Measurements from ENCODE around the gene RBM22.
A peak's percentile ranks its signal among the peaks of the same experiment; 100 is the strongest.
"Not testable (repeated sequence)": the region's sequence is repeated elsewhere in the genome, so short reads cannot be mapped to it uniquely, and the experiment has no call there.

Gene RBM22

GRCh38 chr5:150700594-150701377 is at the start of gene RBM22:
RBM22 (minus strand) TSS chr5:150701062; CDS start chr5:150700985, 77 bp downstream.
- peak; percentile 85 for DNase-seq (ENCODE audit: low read depth)

DNA sequence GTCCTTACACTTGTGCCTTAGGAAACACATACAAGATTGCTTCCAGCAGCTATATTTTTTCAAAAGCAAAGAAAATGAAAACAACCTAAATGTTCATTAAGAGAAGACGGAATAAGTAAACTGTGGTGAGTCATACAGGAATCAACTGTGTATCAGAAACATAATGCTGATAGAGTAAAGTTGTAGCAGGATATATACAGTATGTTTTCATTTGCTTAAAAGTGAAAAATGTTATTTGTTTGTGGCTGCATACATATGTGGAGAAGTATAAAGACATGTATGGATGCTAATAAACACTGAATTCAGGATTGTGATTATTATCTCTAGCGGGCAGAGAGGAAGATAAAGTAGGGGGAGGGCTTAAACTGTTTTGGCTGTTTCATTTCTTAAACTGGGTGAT is 49.6 kb upstream of the RBM22 start:
- no peak for DNase-seq (ENCODE audit: low read depth)

- not testable (repeated sequence) for DNase-seq (ENCODE audit: low read depth)
Measured at GRCh38 chr5:150743142-150743488, 42.3 kb upstream of the RBM22 start.

- not testable (repeated sequence) for DNase-seq (ENCODE audit: low read depth)
Measured at GRCh38 chr5:150742455-150743141, 41.7 kb upstream of the RBM22 start.

DNA sequence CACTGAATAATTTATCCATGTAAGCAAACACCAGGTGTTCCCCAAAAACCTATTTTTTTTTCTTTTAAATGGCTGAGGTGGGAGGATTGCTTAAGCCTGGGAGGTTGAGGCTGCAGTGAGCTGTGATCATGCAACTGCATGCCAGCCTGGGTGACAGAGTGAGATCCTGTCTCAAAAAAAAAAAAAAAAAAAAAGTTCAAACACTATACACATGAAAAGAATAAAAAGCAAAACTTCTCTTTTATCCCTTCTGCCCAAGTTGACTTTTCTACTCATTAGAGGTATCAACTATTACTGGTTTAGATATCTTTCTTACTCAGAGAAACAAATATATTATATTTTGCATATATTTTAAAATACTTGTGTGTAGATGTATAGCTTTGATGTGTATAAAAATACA is 40.1 kb upstream of the RBM22 start:
- no peak for DNase-seq (ENCODE audit: low read depth)

- DNase-seq (ENCODE audit: low read depth), result no peak
Measured at GRCh38 chr5:150738862-150739261, 38.0 kb upstream of the RBM22 start.

- no peak for DNase-seq (ENCODE audit: low read depth)
Measured at GRCh38 chr5:150734579-150735384, 33.9 kb upstream of the RBM22 start.

DNA sequence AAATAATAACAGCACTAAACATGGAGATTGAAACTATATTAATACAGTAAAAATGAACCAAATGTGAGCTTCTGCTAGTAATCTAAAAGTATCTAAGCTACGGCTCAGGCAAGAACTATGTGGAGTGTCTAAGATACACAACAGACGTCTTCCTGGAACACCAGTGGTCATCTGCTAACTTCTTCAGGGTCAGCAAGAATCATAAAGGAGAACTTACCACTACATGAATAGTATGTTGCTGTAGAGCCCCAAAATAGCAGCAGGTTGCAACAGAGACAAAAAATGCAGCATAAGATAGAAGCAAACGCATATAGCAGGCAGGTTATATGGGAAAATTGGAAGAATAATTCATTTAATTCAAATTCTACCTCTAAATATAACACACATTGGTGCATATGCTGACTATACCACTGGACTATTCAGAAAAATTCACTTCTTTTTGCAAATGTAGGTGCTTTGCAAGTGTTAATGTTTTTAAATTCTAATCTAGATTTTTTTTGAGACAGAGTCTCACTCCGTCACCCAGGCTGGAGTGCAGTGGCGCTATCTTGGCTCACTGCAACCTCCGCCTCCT is 30.9 kb upstream of the RBM22 start:
- DNase-seq (ENCODE audit: low read depth), result no peak

GRCh38 chr5:150729859-150730258 is 29.0 kb upstream of the RBM22 start:
- no peak for DNase-seq (ENCODE audit: low read depth)

GRCh38 chr5:150723845-150724244 is 23.0 kb upstream of the RBM22 start:
- no peak for DNase-seq (ENCODE audit: low read depth)

DNA sequence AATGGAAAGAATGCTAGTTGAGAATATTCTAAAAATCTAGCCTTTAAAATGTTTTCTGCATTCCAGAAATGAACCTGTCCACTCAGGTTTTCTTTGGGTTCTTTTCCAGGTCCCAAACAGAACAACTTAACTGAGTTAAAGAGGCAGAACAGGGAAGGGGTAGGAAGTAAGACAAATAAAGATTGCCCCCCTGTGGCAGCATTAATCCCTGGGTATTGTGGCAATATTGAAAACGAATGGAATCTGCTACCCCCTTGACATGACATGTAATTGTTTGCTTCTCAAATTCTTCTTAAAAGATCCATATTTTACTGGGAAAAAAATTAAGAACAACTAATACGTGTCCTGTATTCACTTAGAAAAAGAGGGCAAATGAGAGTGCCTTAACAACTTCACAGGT is 9.3 kb upstream of the RBM22 start:
- DNase-seq (ENCODE audit: low read depth), result no peak

- DNase-seq (ENCODE audit: low read depth), result no peak
Measured at GRCh38 chr5:150706776-150707390, 6.0 kb upstream of the RBM22 start.

GRCh38 chr5:150703762-150704161 is 2.9 kb upstream of the RBM22 start:
- DNase-seq (ENCODE audit: low read depth), result no peak

GRCh38 chr5:150700246-150700593 is 642 bp downstream of the RBM22 start:
- DNase-seq (ENCODE audit: low read depth), result no peak

DNA sequence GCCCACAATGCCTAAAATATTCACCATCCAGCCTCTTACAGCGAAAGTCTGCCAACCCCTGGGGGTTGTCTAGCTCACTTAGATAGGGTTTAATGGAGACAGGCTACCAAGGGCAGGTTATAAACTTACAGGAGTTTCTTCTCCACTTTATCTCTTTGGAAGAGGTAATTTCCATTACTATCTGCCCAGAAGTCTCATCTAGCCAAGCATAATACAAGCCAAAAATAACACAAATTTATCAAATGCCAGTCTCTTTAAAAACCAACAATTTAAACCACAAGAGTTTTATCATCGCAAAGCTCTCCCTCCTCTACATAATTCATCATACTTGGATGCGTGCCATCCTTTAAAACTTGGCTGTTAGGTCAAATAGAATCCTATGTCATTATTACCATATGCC is 6.2 kb downstream of the RBM22 start:
- DNase-seq (ENCODE audit: low read depth), result no peak

DNA sequence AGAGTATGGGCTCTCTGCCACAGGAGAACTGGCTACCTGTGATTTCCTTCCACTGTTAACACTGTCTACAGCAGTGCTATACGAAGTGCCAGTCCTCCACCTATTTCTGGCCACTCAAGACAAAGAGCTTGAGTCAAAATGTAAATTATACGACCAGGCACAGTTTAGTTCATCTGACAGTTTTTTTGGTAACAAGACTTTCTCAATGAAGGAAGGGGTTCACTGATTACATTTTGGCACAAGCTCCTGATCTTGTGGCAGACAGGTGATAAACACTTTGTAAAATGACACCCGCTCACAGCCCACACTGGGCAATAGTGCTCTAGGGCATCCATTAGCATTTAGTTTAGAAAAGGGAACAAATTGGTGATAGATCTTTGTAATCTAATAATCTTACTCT is 8.6 kb downstream of the RBM22 start:
- DNase-seq (ENCODE audit: low read depth), result no peak

DNA sequence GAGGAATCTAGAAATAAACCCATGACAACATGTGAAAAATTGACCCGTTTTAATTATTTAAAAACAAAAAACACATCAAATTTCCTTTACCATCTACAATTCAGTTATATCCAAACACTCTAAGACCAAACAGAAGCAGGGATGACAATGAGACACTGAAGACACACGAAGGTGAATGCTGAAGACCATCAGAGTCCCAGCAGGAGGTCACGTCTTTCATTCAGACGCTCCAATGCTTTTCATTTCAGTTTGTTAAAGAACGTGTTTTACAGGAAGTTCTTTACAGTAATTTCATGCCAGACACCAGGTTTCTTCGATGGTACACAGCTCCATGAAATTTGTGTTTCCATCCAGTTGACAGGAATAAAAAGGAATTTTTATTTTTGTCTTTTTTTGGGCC is 10.1 kb downstream of the RBM22 start:
- DNase-seq (ENCODE audit: low read depth), result no peak

DNA sequence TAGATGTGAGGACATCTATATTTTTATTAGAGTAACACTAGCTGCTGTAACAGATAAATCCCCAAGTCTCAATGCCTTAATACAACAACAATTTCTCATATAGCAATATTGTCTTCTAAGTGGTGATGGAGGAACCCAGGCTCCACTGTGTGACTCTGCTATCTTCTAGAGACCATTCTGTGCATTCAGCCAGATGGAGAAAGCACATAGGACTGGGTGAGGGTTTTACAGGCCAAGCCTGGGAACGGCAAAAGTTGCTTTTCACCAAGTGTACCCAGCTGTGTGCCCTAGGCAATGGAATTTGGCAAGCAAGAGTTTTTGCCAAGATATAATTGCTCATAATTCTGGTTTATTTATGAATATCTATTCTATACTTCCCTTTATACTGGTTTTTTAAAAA is 11.7 kb downstream of the RBM22 start:
- DNase-seq (ENCODE audit: low read depth), result no peak

DNA sequence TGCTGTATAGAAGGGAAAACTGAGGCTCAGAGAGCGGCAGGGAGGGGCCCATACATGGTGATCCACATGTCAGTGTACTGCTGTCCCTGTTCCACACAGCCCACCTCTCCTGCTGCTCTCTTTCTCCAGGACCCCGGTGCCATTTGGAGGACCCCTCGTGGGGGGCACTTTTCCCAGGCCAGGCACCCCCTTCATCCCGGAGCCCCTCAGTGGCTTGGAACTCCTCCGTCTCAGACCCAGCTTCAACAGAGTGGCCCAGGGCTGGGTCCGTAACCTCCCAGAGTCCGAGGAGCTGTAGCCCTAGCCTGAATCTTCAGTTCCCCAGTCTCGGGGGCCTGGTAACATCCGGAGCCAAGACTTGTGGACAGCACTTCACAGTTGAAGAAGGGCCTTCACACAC is 24.3 kb downstream of the RBM22 start:
- no peak for DNase-seq (ENCODE audit: low read depth)

- DNase-seq (ENCODE audit: low read depth), result no peak
Measured at GRCh38 chr5:150675069-150675468, 25.8 kb downstream of the RBM22 start.

- DNase-seq (ENCODE audit: low read depth), result no peak
Measured at GRCh38 chr5:150674341-150674821, 26.5 kb downstream of the RBM22 start.

GRCh38 chr5:150672884-150673275 is 28.0 kb downstream of the RBM22 start:
- DNase-seq (ENCODE audit: low read depth), result no peak
